Activated CD8-positive, alpha-beta memory T cell treated with anti-CD3 and anti-CD28 coated beads for 4 hours (primary cell): ENCODE data around the gene SHISA4.
"Not testable (repeated sequence)": the region's sequence is repeated elsewhere in the genome, so short reads cannot be mapped to it uniquely, and the experiment has no call there.

Source experiments
- DNase-seq, 2 donors: peaks; one replicate each; pipeline ENCODE4 v3.0.0-alpha.2; 2020; ENCODE audit warnings: low read depth in 2 of 2

Gene SHISA4, protein sequence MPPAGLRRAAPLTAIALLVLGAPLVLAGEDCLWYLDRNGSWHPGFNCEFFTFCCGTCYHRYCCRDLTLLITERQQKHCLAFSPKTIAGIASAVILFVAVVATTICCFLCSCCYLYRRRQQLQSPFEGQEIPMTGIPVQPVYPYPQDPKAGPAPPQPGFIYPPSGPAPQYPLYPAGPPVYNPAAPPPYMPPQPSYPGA

DNA sequence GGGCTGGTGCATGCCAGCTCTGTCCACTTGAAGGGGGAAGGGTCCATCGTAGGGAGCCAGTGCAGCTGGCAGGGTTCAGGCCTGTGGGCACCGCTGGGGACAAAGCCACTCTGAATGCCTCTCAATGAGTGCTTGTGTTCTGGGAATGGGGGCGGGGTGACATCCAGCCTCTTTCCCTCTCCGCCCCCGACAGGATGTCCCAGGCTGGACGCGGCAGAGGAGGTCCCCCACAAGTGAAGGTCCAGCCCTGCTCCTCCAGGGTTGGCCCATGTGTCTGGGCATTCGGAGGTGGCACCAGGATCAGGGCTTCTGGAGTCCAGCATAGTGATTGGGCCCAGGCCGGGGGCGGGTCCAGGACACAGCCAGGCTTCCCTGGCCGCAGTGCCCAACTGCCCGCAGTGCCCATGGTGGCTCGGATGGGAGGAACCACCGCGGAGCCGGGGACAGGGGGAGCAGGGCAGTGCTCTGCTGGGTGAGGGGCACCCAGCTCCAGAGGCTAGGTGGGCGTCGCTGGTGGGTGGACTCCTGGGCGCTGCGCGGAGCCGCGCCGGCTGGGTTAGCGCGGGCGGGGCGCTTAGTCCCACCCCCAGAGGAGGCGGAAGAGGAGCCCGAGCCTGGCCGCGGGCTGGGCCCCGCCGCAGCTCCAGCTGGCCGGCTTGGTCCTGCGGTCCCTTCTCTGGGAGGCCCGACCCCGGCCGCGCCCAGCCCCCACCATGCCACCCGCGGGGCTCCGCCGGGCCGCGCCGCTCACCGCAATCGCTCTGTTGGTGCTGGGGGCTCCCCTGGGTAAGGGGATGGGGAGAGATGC lies at the start of gene SHISA4:
Gene SHISA4, plus strand, starts transcription at position 617 of the 808 bp plus-strand sequence. Its CDS starts 97 bp downstream, at position 714.
- DNase-seq = no peak

DNA sequence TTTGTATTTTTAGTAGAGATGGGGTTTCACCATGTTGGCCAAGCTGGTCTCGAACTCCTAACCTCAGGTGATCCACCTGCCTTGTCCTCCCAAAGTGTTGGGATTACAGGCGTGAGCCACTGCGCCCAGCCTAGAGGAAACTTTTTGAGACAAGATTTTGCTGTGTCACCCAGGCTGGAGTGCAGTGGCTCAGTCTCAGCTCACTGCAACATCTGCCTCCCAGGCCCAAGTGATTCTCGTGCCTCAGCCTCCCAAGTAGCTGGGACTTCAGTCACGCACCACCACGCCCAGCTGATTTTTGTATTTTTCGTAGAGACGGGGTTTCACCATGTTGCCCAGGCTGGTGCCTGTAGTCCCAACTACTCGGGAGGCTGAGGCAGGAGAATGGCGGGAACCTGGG lies 49.6 kb upstream of the SHISA4 start:
- not testable (repeated sequence) for DNase-seq

DNA sequence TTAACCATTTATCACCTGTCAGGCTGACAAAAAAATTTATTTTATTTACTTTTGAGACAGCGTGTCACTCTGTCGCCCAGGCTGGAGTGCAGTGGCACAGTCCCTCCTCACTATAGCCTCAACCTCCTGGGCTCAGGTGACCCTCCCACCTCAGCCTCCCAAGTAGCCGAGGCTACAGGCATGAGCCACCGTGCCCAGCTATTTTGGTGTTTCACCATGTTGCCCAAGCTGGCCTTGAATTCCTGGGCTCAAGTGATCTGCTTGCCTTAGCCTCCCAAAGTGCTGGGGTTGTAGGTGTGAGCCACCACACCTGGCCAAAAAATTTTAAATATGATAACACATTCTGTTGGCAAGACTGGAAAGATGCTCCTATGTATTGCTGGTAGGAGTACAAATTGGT lies 48.6 kb upstream of the SHISA4 start:
- no peak for DNase-seq

DNA sequence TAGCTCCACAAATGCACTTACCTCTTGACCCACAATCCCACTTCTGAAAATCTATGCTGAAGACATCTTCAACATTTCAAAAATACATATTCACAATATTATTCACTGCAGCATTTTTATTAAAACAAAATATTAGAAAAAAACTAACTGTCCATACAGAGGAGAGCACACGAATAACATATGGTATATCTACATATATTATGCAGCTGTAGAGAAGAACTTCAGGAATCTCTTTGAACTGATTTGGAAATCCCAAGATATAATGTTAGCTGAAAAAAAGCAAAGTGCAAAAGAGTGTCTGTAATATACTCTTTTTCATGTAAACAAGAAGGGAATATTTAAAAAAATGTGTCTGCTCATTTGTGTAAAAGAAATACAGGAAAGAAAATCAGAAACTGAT lies 48.2 kb upstream of the SHISA4 start:
- no peak for DNase-seq

DNA sequence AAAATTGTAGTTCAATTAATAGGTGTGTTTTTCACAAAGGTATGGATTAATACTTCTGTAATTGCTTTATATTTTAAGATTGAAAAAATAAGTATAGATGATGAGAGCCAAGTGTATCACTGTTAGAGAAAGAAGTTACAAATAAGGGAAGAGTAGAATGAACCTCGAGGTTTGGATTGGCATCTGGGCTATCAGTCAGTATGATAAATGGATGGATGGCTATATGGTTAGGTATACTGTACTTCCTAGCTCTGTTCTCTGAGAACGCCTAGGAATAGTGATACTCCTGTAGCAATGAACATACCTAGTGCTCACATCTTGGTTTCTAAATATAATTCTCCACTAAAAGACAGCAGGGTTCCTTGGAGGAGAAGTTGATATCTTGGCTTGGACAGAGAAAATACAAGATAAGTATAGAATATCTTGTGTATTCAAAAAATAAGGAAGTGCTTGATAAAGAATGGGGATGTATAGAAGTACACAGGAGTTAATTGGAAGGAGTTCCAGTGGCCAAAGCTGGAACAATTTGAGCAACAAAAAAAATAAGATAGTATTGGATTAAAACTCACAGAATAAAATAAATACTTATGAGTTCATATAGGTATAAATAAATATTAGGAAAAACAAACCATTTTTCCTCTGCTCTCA lies 47.3 kb upstream of the SHISA4 start:
- no peak for DNase-seq

DNA sequence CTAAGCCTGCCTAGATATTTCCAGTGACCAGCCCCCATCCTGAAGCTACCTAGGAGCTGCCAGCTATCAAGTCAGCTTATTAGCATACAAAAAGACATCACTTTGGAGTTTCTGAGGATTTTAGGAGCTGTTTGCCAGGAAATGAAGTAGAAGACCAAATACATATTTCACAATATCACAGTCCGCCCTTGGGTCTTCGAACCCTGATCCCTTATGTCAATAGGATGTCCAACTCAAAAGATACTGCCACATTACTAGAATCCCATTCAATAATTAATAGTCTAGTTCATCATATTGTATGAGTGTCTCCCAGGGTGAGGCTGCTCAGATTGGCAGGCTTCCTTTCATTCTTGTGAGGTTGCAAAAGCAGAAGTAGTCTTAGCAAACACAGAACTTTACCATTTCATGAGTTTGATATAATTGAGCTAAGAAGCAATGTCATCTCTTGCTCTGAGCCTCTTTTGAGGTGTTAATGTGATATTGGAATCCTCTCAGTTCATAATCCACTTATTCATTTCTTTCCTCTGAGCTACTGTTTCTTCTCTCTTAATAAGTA lies 46.1 kb upstream of the SHISA4 start:
- DNase-seq = no peak

DNA sequence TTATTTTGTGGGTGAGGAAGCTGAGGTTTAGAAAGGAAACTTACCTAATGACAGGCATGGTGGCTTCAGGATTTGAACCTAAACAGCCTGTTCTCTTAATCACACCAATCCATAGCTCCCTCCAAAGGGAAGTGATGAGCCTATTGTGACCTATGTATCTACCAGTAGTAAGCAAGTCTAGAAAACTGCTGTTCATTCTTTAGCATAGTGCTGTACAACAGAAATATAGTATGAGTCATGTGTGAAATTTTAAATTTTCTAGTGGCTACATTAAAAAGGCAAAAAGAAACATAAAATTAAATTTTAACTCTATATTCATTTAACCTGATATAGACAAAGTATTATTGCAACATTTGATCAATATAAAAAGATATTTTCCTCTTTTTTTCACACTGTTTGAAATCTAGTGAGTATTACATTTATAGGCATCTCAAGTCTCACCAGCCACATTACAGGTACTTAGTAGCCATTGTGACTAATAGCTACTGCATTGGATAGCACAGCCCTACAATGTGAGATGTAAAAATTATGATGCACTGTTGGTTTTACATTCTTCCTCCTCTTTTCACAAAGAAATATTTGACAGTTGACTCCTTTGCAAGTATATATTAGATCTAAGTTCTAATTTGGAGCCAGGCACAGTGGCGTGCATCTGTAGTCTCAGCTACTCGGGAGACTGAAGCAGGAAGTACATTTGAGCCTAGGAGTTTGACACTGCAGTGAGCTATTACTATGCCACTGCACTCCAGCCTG lies 43.2 kb upstream of the SHISA4 start:
- no peak for DNase-seq

DNA sequence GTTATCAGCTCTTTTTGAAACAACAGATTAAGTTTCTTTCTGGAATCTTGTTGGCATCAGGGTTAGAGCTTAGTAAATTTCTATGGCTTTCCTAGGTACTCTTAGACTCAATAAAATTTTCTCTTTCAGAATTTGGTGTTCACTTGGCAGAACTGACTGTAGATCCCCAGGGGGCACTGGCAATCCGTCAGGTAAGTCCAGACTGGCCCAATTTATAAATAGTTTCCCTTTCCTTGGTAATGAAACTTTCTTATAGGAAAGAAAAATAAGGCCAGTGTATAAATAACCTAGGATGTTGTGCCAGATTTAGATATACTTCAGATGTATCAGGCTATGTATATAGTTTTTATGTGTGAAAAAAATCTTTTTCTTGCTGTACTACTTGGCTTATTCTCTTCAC lies 41.5 kb upstream of the SHISA4 start:
- DNase-seq = no peak

DNA sequence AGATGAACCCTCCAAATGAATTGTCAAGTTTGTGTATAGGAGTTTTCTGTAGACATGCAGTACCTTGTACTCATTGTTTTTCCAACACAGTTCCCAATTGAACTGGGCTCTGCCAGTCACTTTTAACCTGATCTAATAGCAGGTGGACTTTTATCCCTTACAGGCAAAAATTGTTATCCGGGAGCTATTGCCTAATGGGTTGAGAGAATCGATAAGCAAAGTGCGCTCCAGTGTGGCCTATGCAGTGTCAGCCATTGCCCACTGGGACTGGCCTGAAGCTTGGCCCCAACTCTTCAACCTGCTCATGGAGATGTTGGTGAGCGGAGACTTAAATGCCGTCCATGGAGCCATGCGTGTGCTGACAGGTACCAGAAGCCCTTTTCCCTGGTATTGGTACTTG lies 40.5 kb upstream of the SHISA4 start:
- no peak for DNase-seq

DNA sequence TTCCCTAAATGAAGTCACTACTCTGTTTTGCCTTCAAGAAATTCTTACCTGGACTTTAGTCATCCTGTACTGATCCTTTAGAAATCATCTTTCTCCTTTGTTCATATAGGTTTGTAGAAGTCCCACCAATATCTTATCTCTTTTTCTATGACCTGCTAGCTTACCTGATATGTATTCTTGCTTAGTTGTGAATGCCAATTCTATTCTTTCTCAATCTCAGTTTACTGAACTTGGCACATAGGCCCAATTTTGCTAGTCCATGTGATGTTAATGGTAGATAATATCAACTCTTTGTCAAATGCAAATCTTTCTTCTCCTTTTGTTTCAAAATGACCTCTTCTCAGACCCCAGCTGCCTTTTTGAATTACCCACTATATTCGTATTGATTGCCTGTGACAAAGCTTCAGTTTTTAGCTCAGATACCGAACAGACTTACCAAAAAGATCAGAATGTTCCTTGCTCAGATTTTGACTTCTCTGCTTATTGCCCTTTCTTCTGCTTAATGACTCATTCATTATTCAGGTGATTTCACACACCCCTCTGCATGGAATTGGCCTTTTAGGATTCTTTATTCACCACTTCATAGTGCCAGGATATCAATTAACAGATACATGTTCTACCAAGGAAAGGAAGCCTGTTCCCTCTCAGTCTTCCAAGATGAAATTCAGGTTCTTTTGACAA lies 39.2 kb upstream of the SHISA4 start:
- no peak for DNase-seq

DNA sequence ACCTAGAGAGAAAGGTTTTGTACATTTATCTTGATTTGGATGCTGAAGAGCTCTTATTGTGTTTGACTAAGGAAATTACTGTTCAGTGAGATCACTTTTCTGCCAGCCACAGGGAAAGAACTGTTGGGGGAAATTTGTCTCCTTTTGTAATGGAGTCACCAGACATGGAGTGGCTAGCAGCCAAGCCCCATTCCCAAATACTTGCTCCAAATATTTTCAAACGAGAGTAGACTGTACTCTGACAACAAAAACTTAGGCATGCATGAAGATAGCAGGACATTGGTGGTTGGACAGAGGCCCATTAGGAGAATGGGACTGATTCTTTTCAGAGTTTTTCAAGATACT lies 38.7 kb upstream of the SHISA4 start:
- DNase-seq = no peak

DNA sequence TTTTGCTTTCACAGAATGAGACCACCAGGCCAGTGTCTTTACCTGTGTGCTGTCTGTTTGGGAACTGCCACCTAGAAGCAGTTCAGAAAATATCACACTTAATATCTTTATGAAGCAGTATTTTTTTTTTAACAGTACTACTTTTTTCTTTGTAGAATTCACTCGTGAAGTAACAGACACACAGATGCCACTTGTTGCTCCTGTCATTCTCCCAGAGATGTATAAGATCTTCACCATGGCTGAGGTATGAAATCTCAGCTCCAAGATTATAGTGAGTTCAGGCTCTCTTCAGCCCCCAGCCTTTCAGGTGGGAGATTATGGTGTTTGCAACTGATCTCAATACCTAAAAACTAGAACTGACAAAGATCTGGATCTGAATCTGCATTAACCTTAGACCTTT lies 36.7 kb upstream of the SHISA4 start:
- no peak for DNase-seq

DNA sequence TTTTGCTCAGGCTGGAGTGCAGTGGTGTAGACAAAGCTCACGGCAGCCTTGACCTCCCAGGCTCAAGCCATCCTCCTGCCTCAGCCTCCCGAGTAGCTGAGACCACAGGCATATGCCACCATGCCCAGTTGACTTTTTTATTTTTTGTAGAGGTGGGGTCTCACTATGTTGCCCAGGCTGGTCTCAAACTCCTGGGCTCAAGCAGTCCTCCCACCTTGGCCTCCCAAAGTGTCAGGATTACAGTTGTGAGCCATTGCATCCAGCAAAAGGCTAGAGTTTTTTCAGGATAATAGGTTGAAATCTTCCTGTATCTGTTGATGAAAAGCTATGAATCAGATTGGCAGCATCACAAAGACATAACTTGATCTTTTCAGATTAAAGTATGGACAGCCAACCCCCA lies 32.0 kb upstream of the SHISA4 start:
- not testable (repeated sequence) for DNase-seq

DNA sequence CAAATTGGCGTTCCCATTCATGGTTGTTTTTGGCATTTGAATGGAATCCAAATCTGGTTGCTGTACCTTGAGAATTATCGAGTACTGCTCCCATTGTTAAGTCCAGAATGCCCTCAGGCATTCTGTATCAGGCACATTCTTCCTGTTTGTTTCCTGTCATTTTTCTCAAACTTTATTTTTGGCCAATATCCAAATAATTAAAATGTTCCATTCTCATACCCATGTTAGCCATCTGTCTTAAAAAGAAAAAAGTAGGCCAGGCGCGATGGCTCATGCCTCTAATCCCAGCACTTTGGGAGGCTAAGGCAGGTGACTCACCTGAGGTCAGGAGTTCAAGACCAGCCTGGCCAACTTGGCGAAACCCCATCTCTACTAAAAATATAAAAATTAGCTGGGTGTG lies 29.3 kb upstream of the SHISA4 start:
- no peak for DNase-seq

DNA sequence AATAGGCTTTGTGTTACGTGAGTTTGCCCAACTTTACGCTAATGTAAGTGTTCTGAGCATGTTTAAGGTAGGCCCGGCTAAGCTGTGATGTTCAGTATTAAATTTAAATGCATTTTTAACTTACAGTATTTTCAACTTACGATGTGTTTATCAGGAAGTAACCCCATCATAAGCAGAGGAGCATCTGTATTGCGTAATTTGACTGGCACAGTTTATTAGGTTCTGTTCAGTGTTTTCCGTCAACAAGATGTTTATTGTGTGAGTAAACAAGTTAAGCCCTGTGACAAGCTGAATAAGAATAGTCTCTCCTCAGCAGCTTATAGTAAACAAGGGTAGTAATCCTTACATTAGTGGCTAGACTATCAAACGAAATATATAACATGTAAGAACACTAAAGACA lies 27.2 kb upstream of the SHISA4 start:
- no peak for DNase-seq

DNA sequence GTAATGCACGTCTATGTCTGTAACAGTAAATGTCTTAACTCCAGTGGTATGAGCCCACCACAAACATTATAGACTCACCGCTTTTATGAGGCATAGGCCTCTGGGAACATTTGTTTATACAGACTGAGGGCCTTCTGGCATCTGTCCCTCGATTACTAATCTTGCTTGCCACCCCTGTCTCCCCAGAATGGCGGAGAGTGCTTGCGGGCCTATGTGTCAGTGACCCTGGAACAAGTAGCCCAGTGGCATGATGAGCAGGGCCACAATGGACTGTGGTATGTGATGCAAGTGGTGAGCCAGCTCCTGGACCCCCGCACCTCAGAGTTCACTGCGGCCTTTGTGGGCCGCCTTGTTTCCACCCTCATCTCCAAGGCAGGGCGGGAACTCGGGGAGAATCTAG lies 18.3 kb upstream of the SHISA4 start:
- DNase-seq = no peak

DNA sequence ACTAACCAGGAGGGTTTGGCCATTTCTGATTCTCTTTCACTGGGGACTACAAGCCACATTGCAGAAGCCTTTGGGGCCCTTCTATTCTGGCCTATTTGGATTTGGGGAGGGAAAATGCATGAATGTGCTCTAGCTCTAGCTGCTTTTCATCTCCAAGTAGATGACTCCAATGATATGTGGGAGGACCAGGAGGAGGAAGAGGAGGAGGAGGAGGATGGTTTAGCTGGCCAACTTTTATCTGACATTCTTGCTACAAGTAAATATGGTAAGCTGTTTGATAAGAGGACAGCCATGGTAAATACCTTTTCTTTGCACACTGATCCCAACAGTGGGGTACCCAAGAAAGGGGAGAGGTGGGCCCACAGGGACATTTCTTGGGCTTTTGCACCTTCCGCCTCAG lies 14.0 kb upstream of the SHISA4 start:
- DNase-seq = no peak

DNA sequence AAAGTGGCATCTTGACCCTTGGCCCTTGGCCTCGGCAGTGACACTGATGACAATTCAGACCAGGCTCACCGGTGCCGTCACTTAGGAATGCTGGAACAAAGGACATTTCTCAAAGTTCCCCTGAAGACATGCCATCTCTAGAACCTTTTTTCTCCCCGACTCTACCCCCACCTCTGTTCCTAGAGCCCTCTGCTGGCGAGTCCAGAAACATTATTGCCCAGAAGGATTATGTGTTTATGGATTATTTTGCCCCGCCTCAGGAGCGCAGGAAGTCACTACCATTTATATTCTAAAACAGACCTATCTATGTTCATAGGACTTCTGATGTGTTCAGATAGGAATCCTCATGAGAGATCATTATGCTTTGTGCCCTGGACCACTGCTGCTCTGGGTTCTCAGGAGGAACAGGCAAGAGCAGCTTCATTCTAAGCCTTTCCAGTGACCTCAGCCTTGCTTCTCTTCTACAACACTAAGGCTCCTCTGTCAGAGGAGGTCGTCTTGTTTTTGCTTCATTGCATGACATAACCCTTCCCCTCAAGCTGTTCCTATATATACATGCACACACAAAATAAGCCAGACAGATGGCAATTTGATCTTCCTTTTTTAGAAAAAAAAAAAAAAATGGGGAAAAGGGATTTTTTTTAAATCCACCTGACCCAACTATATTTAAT lies 12.4 kb upstream of the SHISA4 start:
- DNase-seq = no peak

DNA sequence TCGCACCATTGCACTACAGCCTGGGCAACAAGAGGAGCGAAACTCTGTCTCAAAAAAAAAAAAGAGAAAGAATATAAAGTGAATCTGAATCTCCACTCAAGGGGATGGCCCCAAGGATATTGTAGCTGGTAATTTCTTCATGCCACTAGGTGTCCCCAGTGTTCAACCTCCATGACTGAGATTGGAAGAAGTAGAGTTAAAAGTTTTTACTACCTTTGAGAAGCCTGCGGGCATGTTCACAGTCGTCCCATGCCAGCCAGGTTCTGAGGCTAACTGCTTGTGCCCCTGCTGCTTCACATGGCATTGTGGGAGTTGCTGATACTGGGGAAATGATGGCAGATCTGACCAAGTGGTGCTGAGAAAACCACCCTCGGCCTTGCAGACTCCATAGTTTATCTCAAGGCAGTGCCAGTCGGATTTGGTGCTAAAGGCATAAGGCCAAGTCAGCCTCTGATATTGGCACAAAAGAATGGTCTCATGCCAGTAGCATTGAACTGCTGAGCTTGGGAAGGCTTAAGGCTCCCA lies 10.8 kb upstream of the SHISA4 start:
- DNase-seq = no peak

DNA sequence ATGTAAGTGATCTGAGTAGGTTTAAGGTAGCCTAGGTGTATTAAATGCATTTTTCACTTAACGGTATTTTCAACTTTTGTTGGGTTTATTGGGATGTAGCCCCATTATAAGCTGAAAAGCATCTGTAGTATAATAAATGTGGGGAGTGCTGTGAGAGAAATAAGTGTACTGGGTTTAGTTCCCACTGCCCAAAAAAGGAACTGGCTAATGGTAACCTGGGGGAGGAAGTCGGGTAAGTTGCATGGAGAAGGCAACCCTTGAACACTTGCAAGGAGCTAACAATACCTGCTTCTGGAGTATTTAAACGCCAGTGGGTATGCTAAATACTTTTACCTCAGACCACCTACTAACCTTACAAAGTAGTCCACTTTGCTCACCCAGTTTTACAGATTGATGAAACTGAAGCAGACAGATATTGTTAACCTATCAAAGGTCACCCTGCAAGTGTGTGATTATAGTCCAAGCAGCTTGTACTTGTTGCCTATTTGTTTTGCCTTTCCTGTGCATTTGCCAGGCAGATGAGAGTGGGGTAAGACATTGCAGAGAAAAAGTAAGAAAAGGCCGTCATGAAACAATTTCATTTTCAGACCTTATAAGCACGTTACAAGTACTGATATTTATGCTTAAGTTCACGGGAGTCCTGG lies 7.6 kb upstream of the SHISA4 start:
- no peak for DNase-seq
